Colon (tissue), 2 donors: ENCODE results near the gene GFRA1.

Experiments used
- FAIRE-seq: peaks from 2 replicates; lab custom pipeline; 2012; peaks lifted over from hg19 to GRCh38; lab: Jason Lieb, UNC
- donor health status: control.
- donor health status: control.

Gene GFRA1

DNA sequence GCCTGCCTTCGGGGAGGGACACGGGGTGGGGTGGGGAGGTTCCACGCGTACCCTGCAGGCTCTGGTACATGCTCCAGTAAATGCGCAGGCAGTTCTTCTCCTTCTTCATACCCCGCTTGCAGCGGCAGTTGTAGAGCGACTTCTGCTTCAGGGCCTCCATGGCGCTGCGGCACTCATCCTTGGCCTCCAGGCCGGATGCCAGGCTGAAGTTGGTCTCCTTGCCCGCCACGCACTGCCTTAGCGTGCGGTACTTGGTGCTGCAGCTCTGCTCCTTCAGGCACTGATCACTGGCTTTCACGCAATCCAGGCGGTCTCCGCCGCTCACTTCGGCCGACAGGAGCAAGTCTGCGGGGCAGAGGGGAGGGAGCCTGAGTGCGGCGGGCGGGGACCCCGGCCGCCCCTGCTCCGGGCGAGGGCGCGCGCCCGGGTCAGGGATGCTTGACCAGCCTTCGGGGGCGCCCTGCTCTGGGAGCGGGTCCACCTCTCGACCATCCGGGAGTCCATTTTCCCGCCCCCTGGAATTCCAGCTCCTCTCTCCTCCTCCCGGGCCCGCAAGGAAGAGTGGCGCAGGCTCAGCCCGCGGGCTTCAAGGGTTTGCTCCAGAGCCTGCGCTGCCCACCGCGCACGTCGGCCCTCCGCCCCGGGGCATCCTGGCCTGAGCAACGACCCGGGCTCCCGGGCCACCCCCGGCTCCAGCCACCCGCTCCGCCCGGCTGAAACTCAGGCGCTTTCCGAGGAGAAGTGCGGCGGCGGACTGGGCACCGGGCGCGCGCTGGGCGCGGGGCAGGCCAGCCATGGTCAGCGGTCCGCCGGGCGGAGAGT, 2.0 kb downstream of the GFRA1 start:
- no peak for FAIRE-seq

- no peak for FAIRE-seq
Observed at GRCh38 chr10:116270126-116270770, 2.8 kb downstream of the GFRA1 start.

DNA sequence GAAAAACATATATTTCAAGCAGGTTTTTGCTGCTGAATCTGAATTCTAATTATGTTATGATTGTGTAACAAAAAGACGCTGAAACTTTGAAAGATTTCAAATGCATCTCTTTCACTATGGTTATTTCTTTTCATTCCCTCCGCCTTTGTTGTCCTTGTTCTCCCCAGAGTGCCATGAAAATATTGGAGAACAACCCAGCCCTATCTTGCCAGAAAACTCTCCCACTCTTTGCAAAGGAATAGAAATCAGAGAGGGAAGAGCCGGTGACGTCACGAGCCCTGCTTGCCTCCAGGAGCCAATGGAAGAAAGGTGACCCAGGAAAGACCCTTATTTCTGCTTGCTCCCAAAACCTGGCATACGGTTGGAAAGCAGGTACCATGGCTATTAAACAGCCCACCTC, 3.4 kb downstream of the GFRA1 start:
- FAIRE-seq, result no peak

DNA sequence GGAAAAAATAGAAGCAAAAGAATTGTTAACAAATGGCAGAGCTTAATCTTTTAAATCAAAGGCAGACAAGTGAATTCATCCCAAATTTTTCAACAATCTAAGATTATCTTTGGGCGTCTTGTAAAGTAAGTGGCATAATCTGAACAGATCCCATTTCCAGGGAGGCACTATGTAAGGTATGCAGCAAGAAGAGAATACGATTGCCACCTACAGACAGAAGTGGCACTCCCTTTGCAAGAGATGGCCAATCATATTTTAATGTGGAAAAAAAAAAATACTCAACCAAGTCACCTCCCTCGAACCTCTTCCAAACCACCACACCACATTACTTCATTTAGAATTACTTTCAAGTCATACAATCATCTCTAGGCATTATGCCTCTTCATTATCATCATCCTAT, 4.0 kb downstream of the GFRA1 start:
- no peak for FAIRE-seq

DNA sequence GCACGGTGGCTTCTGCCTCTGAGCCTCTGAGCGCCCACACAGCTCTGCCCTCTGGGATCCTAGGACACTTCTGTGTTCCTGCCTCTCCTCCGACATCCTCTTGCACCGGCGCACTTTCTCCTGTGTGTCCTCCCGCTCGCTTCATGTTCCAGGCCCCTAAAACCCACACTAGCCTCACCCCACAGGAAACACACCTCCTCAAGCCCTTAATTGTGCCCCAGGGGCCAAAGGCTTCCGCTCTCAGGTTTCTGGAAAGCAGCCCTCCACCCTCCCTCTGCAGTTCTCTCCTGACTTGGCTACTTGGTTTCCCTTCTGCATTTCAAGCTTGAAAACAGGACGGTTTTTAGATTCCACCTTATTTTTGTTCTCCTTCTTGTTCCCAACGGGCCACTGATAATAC, 7.3 kb downstream of the GFRA1 start:
- no peak for FAIRE-seq

DNA sequence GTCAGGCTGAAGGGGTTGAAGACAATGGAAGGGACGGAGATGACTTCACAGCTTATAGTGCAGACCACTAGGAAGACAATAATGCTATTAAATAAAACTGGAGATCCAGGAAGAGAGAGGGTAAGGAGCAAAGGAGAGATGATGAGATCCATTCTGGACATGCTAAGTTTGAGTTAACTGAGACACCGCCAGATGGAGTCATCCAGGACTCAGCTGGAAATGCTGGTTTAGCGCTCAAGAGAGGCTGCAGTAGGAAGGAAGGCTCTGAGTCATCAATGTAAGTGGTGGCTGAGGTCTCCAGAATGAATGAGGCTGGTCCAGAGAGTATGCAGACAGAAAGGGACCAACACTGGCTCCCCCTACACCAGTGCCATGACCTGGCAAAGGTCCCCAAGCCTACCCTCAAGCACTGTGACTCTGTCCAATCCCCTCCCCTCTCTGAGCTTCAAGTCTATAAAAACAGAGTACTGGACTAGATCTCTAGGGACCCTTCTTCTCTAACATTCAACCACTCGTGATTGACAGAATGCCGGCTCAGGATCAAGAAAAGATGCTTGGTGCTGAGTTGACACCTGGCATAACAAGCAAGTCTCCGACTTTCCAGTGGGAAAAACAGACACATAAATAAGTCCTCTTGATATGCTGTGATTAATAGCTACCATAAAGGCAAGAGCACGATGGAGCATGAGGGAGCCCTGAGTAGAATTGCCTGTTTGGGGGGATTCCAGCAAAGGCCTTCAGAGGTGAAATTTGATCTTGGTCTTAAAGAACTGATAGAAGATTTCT, 8.9 kb downstream of the GFRA1 start:
- FAIRE-seq, result no peak

- no peak for FAIRE-seq
Observed at GRCh38 chr10:116262678-116263077, 10.3 kb downstream of the GFRA1 start.

DNA sequence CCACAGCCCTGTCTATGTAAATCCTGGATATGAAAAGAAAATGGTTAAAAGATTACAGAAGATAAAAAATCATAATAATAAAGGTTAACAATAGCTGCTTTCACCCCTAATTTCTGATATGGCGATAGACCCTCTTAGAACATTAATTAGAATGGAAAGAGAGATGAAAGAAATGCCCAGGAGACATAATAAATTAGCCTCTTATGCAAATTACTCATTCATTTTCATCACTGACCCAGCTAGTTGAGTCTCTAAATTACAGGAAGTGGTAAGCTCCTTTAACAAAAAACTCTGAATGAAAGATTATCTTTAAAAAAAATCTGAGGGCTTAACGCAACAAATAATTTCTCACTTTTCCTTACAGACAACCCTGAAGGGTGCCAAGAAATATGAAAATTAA, 12.4 kb downstream of the GFRA1 start:
- no peak for FAIRE-seq

- no peak for FAIRE-seq
Observed at GRCh38 chr10:116259638-116260037, 13.4 kb downstream of the GFRA1 start.

DNA sequence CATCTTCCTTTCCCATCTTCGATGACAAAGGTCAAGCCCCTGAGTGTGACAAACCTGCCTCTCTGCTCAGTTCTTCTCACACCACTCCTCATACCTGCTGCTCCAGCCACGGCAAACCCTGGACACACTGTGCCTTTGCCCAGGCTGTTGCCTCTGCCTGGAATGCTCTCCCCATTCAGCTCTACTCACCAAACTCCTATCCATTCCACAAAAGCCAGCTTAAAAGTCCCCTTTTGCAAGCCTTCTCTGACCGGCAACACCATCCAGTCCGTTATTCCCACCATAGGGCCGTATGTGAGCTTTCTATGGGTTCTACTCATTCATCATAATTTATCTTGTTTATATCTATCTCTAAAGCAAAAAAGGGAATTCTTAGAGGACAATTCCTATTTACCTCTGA, 15.2 kb downstream of the GFRA1 start:
- no peak for FAIRE-seq

DNA sequence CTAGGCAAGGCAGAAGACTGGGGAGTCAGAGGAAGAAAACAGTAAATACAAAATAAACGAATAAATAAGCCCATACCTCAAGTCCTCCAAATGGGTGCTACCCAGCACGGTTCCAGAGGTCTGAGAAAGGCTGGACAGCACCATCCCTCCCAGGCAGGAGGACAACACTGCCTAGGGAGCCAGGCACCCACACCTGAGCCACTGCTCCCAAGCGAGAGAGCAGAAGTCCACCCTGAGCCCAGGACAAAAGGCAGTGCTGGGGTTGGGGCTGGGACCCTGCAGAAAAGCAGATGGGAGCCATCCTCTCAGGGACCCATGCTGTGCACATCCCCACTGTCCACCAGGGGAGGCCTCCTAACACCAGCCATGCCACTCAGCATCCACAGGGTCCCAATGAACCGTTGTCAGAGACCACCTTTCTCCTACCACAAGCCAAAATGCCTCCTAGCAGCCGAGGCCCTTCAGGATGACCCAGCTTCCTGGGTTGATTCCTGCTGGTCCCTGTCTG, 16.2 kb downstream of the GFRA1 start:
- no peak for FAIRE-seq

- no peak for FAIRE-seq
Observed at GRCh38 chr10:116255886-116256751, 16.9 kb downstream of the GFRA1 start.

- FAIRE-seq, result no peak
Observed at GRCh38 chr10:116254422-116255155, 18.4 kb downstream of the GFRA1 start.

DNA sequence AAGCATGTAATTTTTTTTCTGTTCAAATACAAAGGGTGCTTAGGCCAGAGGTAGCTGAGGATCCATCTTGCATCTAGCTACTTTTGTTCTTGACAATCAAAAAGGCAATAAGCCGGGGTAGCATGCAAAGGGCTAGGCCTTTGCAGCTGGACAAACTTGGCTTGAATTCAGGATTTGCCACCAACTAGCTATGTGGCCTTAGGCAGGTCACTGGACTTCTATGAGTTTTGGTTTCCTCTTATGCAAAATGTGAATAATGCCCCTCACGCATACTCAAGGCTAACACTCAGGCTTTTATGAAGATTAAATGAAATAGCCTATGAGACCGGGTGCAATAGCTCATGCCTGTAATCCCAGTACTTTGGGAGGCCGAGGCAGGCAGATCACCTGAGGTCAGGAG, 19.3 kb downstream of the GFRA1 start:
- no peak for FAIRE-seq

DNA sequence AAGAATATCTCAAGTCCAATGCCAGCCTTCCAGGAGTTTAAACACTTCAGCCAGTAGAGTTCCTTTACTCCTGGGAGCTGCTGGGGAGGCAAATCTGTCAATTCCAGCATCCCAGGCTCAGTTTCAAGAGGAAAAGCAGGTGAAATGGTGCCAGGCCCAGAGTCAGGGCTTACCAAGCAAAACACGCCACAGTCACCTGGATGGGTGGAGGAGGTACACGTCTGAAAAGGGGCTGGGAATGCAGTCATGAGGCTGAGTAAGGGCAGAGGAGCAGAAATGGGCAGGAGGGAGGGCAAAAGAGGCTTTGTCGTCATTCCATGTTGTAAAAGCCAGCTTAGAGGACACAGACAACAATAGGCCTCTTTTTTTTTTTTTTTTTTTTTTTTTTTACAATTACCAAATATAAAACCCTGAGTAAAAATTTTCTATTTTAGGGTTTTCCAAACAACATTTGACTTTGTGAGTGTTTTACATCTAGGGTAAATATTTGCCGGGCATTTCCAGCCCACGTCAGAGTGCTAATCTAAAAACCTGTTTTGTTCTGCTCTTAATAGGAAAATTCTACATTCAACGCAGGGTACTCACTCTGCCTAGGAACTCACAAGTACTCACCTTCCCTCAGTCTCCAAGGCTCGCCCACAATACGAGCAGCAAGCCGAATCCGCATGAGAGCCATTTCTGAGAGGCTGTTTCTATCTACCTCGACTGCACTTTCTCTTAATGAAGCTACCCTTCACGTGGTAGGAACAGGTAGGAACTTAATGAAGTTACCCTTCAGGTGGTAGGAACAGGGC, 21.2 kb downstream of the GFRA1 start:
- FAIRE-seq, result no peak

GRCh38 chr10:116247691-116248090, 25.3 kb downstream of the GFRA1 start:
- FAIRE-seq, result no peak

GRCh38 chr10:116246263-116246662, 26.7 kb downstream of the GFRA1 start:
- FAIRE-seq, result no peak

- FAIRE-seq, result no peak
Observed at GRCh38 chr10:116245156-116245555, 27.9 kb downstream of the GFRA1 start.

DNA sequence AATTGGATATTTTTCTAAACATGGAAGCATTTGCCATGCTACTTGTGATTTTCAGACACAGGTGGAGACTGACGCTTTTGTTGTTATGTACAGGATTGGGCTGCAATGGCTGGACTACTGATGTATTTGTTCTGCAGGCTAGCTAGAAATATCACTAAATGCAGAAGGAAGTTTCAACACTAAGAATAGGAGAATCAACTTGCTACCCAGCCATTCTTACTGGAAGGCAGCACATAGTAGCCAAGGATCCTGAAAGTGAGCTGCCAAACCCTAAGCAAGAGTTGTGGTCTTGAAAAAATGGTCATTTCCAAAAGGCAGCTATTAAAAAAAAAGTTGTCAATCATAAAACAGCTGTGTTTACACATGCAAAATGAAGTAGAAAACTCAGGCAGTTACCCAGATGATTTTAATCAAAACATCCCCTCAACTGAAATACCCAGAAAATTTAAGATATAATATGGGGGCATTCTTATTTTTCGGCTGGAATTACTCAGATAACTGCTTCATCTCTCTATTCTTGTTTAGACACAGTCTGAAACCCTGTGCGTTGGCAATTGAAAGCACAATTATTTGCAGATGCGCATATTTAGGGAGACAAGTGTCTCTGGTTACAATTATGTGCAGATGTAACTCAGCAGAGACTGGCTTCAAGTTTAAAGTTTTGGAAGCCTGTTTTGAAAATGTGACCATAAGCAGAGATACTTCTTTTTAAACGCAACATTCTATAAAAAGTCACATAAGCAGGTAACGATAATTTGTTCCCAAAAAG, 31.2 kb downstream of the GFRA1 start:
- FAIRE-seq, result no peak

DNA sequence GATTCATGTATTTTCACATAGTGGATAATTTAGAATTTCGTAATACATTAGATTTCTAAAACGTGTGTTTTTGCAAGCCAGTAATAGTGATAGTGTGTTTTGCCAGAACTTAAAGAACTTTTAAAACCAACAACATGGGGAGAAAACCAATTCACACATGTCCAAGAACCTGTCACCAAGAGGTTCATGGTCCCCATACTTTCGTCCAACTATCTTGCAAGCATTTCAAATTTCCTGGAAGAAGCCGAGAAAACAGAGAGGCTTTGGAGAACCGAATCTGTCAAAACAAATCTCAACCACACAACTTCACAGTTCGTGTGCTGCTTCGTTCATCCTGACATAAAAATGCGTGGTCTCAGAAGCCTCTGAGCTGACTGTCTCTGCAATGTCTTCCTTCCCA, 31.9 kb downstream of the GFRA1 start:
- FAIRE-seq, result no peak
